Heart left ventricle (tissue), 13 donors: ENCODE data around the gene SPEM2.

ENCODE experiments used
- CTCF ChIP-seq, 12 donors: fragments of 200-600 bp; sonication (generic) in 4 of 12; IDR thresholded peaks; one replicate each; pipeline versions ENCODE4 v1.5.0 to v1.8.0; 2018 to 2022; ENCODE audit warnings: antibody characterized with exemption in 12 of 12, mild to moderate bottlenecking in 5 of 12
- POLR2A ChIP-seq, 2 donors: fragments of 450-650 bp; IDR thresholded peaks; one replicate each; pipeline ENCODE4 v1.6.1; 2017; ENCODE audit warnings: antibody characterized with exemption in 2 of 2, mild to moderate bottlenecking in 2 of 2, moderate library complexity in 2 of 2
- donor health status: ischemic (EF 13 %, LVEDD 7.1; RV severe dilation, severe dysfunction).
- donor health status: DM: no; HTN: yes; CAD: no.
- donor health status: DM: no; HTN: no; CAD: no.
- donor health status: ischemic (EF 25% LVEDD 6.9; RV normal size, moderate dysfunction).
- donor health status: ischemic (EF 25% LVEDD 5.7; RV mildly dilated, moderate dysfunction).
- donor health status: ischemic (EF 35%, LVEDD 5.7; RV mildly dilated, moderate dysfunction).
- donor health status: nonischemic (EF 11% LVEDD 7.7; RV severe dilation, severe dysfunction).
- donor health status: DM: yes; HTN: yes; CAD: no.
- donor health status: PGD.
- donor health status: ischemic (EF 29% LVEDD 5.4; RV normal size, mild dysfunction).
- donor health status: nonischemic (EF 23%, LVEDD 6.1; RV moderate dilation, normal function).

- TF ChIP-seq CTCF (IDR thresholded peaks at IDR 0.05) (no peak), POLR2A (IDR thresholded peaks at IDR 0.05) (peak in 1 of 2 donors; percentile 33)
Measured at GRCh38 chr17:7380855-7381683, 44.3 kb upstream of the SPEM2 start, which contains the start of gene TNK1.
